Inferior parietal cortex (tissue), 1 donor: ENCODE data around the gene RWDD3.

Experiments used
- DNase-seq: peaks from one replicate; pipeline ENCODE4 v3.0.0-alpha.2; 2016; ENCODE audit errors: extremely low spot score

RWDD3 gene, protein sequence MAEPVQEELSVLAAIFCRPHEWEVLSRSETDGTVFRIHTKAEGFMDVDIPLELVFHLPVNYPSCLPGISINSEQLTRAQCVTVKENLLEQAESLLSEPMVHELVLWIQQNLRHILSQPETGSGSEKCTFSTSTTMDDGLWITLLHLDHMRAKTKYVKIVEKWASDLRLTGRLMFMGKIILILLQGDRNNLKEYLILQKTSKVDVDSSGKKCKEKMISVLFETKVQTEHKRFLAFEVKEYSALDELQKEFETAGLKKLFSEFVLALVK

GRCh38 chr1:95233737-95234500, at the start of gene RWDD3:
RWDD3 (plus strand) TSS chr1:95234210; CDS start chr1:95234231, 21 bp downstream.
- peak; percentile 80 for DNase-seq

GRCh38 chr1:95186149-95186548, 47.9 kb upstream of the RWDD3 start:
- DNase-seq = no peak

DNA sequence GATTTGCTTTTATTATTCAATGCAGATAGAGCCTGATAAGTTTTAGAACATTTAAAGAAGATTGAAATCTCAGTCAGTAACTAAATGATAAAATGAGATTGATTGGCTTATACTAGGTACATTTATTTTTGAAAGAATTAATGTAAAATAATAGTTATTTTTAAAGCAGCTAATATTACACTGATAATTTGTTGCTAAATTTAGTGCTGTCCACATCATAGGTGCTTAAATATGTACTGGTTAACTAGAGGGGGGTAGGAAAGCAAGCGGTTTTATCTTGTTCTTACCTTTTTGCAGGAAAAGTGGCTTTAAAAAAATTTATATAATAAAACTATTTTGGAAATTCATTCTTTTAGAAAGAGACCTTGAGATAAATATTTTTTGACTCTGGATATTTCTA, 40.4 kb upstream of the RWDD3 start:
- no peak for DNase-seq

GRCh38 chr1:95195046-95195445, 39.0 kb upstream of the RWDD3 start:
- DNase-seq = no peak

- DNase-seq = no peak
These were observed 38.0 kb upstream of the RWDD3 start for GRCh38 chr1:95196017-95196416.

DNA sequence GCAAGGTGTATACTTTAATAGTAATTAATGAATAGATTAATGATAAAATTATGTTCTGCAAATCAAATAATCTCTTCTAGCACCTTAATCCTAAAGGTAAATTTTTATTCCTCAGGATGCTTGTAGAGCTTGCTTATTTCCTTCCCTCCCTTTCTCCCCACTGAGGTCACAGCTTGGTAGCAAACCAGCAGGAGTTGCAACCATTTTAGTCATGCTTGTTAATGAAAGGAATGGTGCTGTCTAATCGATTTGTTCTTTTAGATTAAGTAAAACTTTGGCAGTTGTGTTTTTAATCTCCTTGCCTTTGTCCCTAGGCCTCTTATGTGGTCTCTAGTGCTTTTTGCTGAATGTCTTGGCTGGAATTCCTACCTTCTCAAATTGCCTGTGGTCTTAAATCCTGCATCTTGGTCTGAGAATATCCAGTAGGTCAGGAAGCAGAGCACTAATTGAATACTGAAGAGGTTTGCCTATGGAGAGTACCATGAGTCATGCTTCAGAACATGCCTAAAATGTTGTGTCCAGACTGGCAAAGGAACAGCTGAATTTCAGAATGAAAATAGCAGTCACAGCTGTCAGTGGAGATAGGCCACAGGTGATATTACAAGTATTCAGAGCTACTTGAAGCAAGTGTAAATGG, 36.3 kb upstream of the RWDD3 start:
- DNase-seq = no peak

DNA sequence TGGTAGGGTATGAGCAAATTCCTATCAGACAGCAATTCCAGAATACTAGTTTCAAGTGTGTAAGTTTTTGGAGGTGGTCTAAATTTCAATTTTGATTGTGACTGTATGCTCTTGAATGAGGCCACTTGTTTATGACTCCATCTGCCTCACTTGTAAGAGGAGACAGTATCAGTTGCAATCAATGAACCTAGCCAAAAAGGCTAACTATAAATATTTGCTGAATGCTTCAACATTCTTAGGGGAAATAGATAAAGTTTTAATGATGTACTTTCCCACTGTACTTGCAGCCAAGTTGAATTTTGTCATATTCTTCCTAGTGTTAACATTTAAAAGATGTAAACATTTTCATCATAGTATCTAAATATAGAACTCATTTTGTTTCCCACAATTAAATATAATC, 32.1 kb upstream of the RWDD3 start:
- no peak for DNase-seq

- no peak for DNase-seq
These were observed 30.0 kb upstream of the RWDD3 start for GRCh38 chr1:95203908-95204437.

GRCh38 chr1:95206514-95206913, 27.5 kb upstream of the RWDD3 start:
- no peak for DNase-seq

GRCh38 chr1:95207223-95207935, 26.6 kb upstream of the RWDD3 start:
- DNase-seq = no peak

- DNase-seq = no peak
These were observed 25.1 kb upstream of the RWDD3 start for GRCh38 chr1:95208876-95209275.

GRCh38 chr1:95209291-95209690, 24.7 kb upstream of the RWDD3 start:
- no peak for DNase-seq

GRCh38 chr1:95216292-95216990, 17.6 kb upstream of the RWDD3 start:
- DNase-seq = no peak

- DNase-seq = no peak
These were observed 16.6 kb upstream of the RWDD3 start for GRCh38 chr1:95217371-95217770.

DNA sequence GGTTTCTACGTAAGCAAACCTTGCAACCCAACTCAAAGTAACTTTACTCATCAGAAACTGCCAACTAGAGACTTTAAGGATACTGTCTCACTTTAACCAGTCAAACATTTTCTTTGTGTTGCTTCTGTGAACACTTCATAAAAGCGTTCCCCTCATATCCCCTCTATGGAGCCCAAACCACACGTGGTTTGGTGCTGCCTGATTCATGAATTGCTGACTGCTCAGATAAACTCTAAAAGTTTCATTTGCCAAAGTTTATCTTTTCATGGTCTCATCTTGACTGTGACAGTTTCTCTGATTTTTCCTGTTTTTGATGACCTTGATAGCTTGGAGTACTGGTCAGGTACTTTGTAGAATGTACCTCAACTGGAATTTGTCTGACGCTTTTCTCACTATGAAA, 14.6 kb upstream of the RWDD3 start:
- no peak for DNase-seq

- no peak for DNase-seq
These were observed 12.7 kb upstream of the RWDD3 start for GRCh38 chr1:95221306-95221705.

GRCh38 chr1:95222629-95223028, 11.4 kb upstream of the RWDD3 start:
- DNase-seq = no peak

GRCh38 chr1:95223110-95223509, 10.9 kb upstream of the RWDD3 start:
- DNase-seq = no peak

- no peak for DNase-seq
These were observed 7.0 kb upstream of the RWDD3 start for GRCh38 chr1:95226781-95227660.

DNA sequence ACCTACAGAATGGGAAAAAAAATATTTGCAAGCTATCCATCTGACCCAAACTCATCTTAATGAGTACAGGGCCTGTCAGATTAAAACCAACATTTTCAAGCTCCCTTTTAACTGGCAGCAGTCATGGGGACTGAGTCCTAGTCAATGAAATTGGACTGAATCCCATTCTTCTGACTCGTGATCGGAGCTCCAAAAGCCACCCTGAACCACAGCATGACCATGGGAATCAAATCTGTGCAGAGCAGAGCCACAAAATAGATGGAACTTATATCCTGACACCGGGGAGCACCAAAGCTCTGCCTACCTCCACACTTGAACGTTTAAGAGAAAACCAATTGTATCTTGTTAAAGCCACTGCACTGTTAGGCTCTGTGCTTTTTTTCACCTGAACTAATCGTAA, 5.0 kb upstream of the RWDD3 start:
- DNase-seq = no peak
